Caco-2 (cell line): ENCODE data around the gene FOXP1. TPM values are rescaled to one million over a fixed set of nuclear protein-coding genes. Genes with fewer than 3 reads are reported as not detected.

Source experiments
- BruUV-seq: library from RNA; stranded (reverse); fragments of 400-500 nt; replicated peaks from 2 replicates; lab custom pipeline; 2021; lab: Mats Ljungman, UMichigan
- CTCF ChIA-PET: fragments of 300-600 bp; sonication (Branson Sonifier 250); formaldehyde crosslinking; loops from one replicate; lab custom pipeline; 2022; ENCODE audit warnings: antibody characterized with exemption; lab: Charles Lee
- POLR2A ChIA-PET: fragments of 300-600 bp; sonication (Branson Sonifier 250); formaldehyde crosslinking; loops from one replicate; lab custom pipeline; 2022; ENCODE audit warnings: antibody characterized with exemption; lab: Charles Lee
- DNase-seq, 2 experiments: peaks; one replicate each; pipeline versions ENCODE4 v3.0.0 to v3.0.0-alpha.2; 2020 to 2022
- H3K27me3 ChIP-seq: replicated peaks from 2 replicates; pipeline ENCODE4 v1.6.0; 2011; ENCODE audit warnings: low read length; ENCODE audit not compliant: control insufficient read depth, insufficient read depth
- H3K36me3 ChIP-seq: 2 replicates; pipeline ENCODE4 v1.5.1; 2011; ENCODE audit warnings: low read length; ENCODE audit not compliant: control insufficient read depth, insufficient read depth
- H3K4me1 ChIP-seq: fragments of 250-450 bp; sonication (Bioruptor Pico); 2 replicates; pipeline ENCODE4 v1.5.1; 2020; ENCODE audit warnings: mild to moderate bottlenecking
- H3K4me3 ChIP-seq: 2 replicates; pipeline ENCODE4 v1.5.1; 2011; ENCODE audit warnings: low read depth, mild to moderate bottlenecking, control low read depth, low read length
- H3K9me3 ChIP-seq: fragments of 250-450 bp; sonication (Bioruptor Pico); 2 replicates; pipeline ENCODE4 v1.5.1; 2020; ENCODE audit warnings: mild to moderate bottlenecking, moderate library complexity
- H3K27ac Mint-ChIP-seq: one replicate; pipeline ENCODE4 v1.8.0; 2022; ENCODE audit warnings: mixed read lengths; ENCODE audit not compliant: unreplicated experiment
- H3K27me3 Mint-ChIP-seq: one replicate; pipeline ENCODE4 v1.8.0; 2022; ENCODE audit warnings: mixed read lengths; ENCODE audit not compliant: insufficient read depth, unreplicated experiment
- H3K36me3 Mint-ChIP-seq: one replicate; pipeline ENCODE4 v1.8.0; 2022; ENCODE audit warnings: mild to moderate bottlenecking, mixed read lengths; ENCODE audit not compliant: insufficient read depth, unreplicated experiment
- H3K4me1 Mint-ChIP-seq: one replicate; pipeline ENCODE4 v1.8.0; 2022; ENCODE audit warnings: low read depth, mixed read lengths; ENCODE audit not compliant: unreplicated experiment
- H3K4me3 Mint-ChIP-seq: one replicate; pipeline ENCODE4 v1.8.0; 2022; ENCODE audit warnings: mild to moderate bottlenecking, moderate library complexity, mixed read lengths; ENCODE audit not compliant: unreplicated experiment
- H3K9me3 Mint-ChIP-seq: one replicate; pipeline ENCODE4 v1.8.0; 2022; ENCODE audit warnings: mixed read lengths; ENCODE audit not compliant: unreplicated experiment
- CTCF ChIP-seq, 2 experiments: fragments of 200-600 bp in 1 of 2; IDR thresholded peaks; 1 replicate in 1 of 2; 2 replicates in 1 of 2; pipeline versions ENCODE4 v1.5.1 to v1.8.0; 2011 to 2022; ENCODE audit warnings: antibody characterized with exemption in 1 of 2, control low read depth in 1 of 2, inconsistent platforms in 1 of 2, low read depth in 1 of 2, low read length in 1 of 2, mild to moderate bottlenecking in 1 of 2, moderate library complexity in 1 of 2; ENCODE audit not compliant: insufficient read depth in 1 of 2, severe bottlenecking in 1 of 2, unreplicated experiment in 1 of 2
- intact Hi-C: fragments of 100-400 bp; cut with micrococcal nuclease; formaldehyde crosslinking; loops from one replicate; pipeline ENCODE4 v1.10.0; 2022; ENCODE audit not compliant: unreplicated experiment
- total RNA-seq: library from RNA; stranded (reverse); gene quantifications from 2 replicates; pipeline ENCODE4 v1.2.3, GENCODE V29; 2022

Gene FOXP1
- total RNA-seq, 1 experiment from 2014 or later = 131 TPM

- ChIA-PET POLR2A (no interaction called here), CTCF (interaction anchor here (0.6 kb wide), 1 partner anchor 15 kb away, joined by 3 read pairs; no protein-coding TSS in a partner anchor)
- Histone ChIP-seq H3K4me3 (no peak overlapping the region), H3K4me1 (no peaks in the 10 kb centered on the region), H3K9me3 (no peaks in the 10 kb centered on the region), H3K27me3 (no peaks in the 10 kb centered on the region), H3K36me3 (no peaks in the 10 kb centered on the region)
- Mint-ChIP-seq H3K4me1 (peaks cover 10% of the 10 kb centered on the region), H3K27me3 (no peaks in the 10 kb centered on the region), H3K27ac (no peak overlapping the region), H3K4me3 (no peak overlapping the region), H3K36me3 (no peaks in the 10 kb centered on the region), H3K9me3 (no peaks in the 10 kb centered on the region)
- no TSS peak for BruUV-seq
- no peak for DNase-seq
- no peak for TF ChIP-seq CTCF (IDR thresholded peaks at IDR 0.05; ENCODE audit: insufficient read depth in 1 of 2, low read depth in 1 of 2, low read length in 1 of 2, severe bottlenecking in 1 of 2, unreplicated experiment in 1 of 2)
- intact Hi-C loops = no loop called here
These were observed 13.8 kb upstream of the FOXP1 start for GRCh38 chr3:71597286-71597685.

GRCh38 chr3:71593106-71593505 lies 9.6 kb upstream of the FOXP1 start:
- no peaks in the 10 kb centered on the region for H3K9me3 Mint-ChIP-seq
- no peaks in the 10 kb centered on the region for H3K9me3 ChIP-seq
- no peak for TF ChIP-seq CTCF (IDR thresholded peaks at IDR 0.05; ENCODE audit: insufficient read depth in 1 of 2, low read depth in 1 of 2, low read length in 1 of 2, severe bottlenecking in 1 of 2, unreplicated experiment in 1 of 2)
- H3K36me3 ChIP-seq = no peaks in the 10 kb centered on the region
- intact Hi-C loops = no loop called here
- H3K4me3 ChIP-seq = no peak overlapping the region
- H3K27ac Mint-ChIP-seq = no peak overlapping the region
- BruUV-seq = no TSS peak
- H3K4me3 Mint-ChIP-seq = no peak overlapping the region
- no peak for DNase-seq
- POLR2A ChIA-PET = no interaction called here
- no peaks in the 10 kb centered on the region for H3K4me1 ChIP-seq
- CTCF ChIA-PET = no interaction called here
- no peaks in the 10 kb centered on the region for H3K27me3 Mint-ChIP-seq
- H3K27me3 ChIP-seq = no peaks in the 10 kb centered on the region
- peaks cover 6% of the 10 kb centered on the region for H3K4me1 Mint-ChIP-seq
- H3K36me3 Mint-ChIP-seq = no peaks in the 10 kb centered on the region

- no peak overlapping the region for H3K27ac Mint-ChIP-seq
- H3K36me3 Mint-ChIP-seq = no peaks in the 10 kb centered on the region
- no TSS peak for BruUV-seq
- ChIA-PET POLR2A (no interaction called here), CTCF (no interaction called here)
- H3K27me3 Mint-ChIP-seq = no peaks in the 10 kb centered on the region
- TF ChIP-seq CTCF (IDR thresholded peaks at IDR 0.05; ENCODE audit: insufficient read depth in 1 of 2, low read depth in 1 of 2, low read length in 1 of 2, severe bottlenecking in 1 of 2, unreplicated experiment in 1 of 2) = no peak
- no peak overlapping the region for H3K4me3 ChIP-seq
- no peaks in the 10 kb centered on the region for H3K36me3 ChIP-seq
- peaks cover 10% of the 10 kb centered on the region for H3K4me1 Mint-ChIP-seq
- H3K4me3 Mint-ChIP-seq = no peak overlapping the region
- H3K9me3 ChIP-seq = no peaks in the 10 kb centered on the region; the same call in 1 of the 2 replicates
- no peaks in the 10 kb centered on the region for H3K9me3 Mint-ChIP-seq
- intact Hi-C loops = no loop called here
- DNase-seq = no peak
- no peaks in the 10 kb centered on the region for H3K27me3 ChIP-seq
- no peaks in the 10 kb centered on the region for H3K4me1 ChIP-seq
These were observed 7.6 kb upstream of the FOXP1 start for GRCh38 chr3:71591101-71591500.
